Cerebellar cortex (tissue), 1 donor: ENCODE data around the gene TNIK.
A peak's percentile ranks its signal among the peaks of the same experiment; 100 is the strongest.

Source experiments
- DNase-seq: peaks from one replicate; pipeline ENCODE4 v3.0.0-alpha.2; 2015; ENCODE audit warnings: low spot score

Gene TNIK

DNA sequence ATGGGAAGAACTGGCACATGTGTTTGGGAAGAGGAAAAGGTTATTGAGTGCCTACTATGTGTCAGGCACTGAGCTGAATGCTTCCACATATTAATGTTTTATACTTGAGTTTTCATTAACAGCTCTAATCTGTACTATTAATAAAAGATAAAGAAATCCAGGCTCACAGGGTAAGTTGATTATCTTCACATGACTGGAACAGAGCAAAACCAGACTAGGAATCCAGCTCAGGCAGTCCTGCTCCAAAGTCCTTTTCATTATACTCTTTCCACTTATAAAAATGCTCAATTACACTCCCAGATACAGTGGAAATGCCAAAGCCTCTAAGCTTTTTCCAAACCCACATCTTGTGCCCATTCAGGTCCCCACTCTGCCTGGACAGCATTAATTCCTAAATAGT is 97.6 kb downstream of the TNIK start:
- DNase-seq, result no peak

DNA sequence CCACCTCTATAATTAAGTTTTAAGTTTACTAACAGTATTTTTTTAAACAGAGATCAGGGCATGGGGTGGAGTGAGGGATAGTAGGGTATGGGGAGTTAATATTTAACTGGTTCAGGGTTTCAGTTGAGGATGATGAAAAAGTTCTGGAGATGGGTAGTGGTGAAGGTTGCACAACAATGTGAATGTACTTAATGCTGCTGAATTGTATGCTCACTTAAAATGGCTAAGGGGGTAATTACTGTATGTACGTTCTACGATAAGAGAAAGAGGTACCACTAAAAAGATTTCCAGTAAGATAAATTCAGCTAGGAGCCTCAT is 101.4 kb downstream of the TNIK start:
- DNase-seq, result no peak

DNA sequence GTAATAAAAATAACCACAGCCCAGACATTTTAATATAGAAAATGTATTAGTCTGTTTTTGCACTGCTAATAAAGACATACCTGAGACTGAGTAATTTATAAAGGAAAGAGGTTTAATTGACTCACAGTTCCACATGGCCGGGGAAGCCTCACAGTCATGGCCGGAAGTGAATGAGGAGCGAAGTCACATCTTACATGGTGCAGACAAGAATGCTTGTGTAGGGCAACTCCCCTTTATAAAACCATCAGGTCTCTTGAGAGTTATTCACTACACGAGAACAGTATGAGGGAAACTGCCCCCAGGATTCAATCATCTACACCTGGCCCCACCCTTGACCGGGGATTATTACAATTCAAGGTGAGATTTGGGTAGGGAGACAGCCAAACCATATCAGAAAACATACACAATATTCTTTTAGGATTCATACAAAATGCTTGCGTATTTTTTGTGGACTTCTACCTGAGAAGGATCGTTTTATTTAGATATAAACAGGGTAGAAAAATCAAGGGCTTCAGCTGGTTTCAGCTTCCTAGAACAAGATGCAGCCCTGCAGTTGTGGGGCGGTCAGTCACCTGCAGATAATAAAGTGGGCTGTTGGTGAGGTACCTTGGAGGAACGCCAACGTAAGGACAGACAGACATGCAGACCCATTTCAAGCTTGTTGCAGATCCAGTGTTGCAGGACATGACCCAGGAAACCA is 101.9 kb downstream of the TNIK start:
- DNase-seq, result no peak

DNA sequence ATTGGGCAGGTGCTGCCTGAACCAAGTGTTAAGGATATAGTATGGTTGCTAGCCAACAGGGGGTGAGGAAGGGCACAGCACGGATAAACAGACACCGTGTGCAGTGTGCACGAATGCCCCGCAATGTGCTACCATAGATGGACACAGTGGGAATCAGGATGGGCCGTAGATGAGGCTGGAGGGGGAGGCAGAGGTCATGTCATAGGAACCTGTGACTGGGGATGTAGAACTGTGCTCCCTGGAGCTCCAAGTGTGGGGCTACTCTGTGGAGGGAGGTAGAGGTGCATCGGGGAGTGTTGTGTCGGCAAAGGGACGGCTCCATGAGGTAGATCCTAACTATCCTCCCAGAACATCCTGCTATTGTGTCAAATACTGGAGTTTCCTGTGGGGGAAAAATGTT is 102.5 kb downstream of the TNIK start:
- no peak for DNase-seq

DNA sequence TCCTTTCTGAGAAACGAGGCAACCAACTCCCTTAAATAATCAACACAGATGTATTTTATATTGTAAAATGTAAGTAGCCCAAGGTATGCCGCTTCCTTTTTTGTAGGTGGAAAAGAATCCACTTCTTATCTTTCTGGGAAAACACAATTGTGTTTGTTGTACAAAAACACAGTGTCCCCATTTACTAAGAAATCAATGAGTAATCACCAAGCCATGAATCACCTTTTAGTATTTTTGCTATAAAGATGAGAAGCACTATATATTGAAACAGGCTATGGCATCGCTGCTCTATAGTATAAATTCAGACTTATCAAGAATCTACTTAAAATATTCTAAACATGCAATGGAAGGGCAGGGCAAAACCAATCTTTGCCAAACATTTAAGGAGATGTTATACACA is 104.0 kb downstream of the TNIK start:
- DNase-seq, result no peak

DNA sequence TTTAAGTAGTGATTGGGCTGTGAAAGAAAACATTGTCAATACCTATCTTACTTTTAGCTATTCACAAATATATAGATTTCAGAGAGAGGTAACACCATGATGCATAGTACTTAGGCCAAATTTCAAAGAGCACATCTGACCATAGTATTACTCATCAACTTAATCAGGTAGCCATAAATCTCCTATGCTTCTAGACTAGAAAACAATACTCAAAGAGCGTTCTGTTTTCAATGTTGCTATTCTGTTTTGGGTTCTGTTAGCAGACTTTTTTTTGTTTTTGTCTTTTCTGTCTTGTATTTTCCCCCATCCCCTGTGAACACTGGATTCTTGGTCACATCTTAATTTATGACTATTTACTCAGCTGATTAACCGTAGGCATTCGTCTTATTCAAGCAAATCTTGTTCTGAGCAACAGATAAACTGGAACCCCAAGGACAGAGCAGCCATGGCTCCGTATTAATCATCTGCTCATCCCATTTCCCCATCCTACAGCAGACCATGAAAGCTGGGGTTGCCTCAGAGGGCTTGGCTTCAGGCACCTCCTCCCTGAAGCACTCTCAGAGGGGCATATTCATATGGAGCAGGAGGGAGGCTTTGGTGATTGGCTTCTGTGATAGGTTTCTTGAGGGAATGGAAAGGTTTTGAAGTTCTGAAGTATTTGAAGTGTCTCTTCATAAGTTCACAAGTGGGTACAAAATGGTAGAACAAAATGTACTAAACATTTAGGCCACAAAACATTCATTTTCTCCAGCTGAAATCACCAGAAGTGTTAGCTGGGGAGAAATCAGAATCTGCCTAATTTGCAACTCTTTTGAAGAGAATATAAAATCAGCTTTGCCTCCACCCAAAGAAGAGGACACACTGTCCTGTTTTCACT is 105.3 kb downstream of the TNIK start:
- DNase-seq, result no peak

DNA sequence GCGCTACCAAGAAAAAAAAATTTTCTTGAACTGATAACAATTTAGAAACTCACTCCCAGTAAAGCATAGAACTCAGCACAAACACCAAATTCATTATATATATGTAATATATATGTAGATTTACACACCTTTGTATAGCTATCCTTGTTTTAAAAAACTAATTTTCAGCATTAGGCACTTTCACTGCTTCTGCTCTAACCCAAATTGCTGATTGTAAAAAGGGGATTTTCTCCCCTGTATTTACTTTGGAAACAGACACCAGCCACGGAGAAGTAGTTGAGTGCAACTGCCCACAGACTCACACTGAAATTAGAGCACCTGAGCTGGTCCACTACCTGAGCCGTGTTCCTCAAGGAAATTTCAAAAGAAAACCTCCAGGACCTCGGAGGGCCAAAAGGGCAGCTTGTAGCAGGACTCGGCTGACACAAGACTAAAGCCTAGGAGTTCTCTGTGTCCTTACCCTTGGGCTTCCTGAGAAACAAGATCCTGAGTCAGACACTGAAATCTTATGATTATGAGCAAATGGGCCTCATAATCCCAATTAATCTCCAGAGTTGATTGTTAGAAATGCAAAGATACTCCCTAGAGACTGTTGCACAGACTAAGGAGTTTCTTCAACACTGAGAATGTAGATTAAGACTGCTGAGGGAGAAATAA is 106.0 kb downstream of the TNIK start:
- DNase-seq, result no peak

DNA sequence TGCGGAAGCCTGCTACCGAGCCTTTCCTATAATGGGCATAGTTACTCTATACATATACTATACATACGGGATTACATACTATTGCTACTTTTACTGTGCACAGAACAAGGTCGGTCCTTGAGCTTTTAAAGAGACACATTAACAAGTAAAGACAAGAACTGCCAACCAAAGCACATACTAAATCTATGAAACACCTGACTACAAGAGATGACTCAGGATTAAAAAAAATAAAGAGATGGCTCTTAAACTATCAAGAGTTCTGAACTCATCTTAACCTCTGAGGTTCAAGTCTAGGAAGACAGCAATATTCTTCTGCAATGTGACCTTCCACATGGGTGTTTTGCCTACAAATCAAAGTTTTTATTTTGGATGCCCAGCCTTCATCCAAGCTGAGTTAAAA is 106.8 kb downstream of the TNIK start:
- no peak for DNase-seq

DNA sequence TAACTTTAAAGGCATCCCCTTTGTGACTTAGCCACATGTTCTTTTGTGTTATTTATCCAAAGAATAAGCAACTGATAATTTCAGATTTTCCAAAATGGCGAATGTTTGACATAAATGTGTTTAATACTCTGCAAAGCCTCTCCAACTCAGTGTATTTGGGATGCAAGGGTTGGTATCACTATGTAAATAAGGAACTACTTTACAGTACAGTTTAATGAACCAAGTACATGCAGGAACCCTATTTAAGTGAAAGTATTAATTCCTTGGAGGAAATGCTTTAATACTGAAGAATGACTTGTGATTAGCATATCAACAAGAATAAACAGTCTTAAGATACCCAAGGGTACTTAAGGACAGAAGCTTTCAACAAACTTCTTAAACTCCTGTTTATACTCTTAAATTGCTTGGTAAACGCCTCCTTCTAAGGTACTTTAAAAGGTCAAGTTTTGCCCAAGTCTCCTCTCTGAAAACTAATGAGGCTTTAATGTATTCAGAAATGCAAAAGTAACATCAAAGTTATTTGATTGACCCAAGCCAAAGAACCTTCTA is 107.7 kb downstream of the TNIK start:
- no peak for DNase-seq

DNA sequence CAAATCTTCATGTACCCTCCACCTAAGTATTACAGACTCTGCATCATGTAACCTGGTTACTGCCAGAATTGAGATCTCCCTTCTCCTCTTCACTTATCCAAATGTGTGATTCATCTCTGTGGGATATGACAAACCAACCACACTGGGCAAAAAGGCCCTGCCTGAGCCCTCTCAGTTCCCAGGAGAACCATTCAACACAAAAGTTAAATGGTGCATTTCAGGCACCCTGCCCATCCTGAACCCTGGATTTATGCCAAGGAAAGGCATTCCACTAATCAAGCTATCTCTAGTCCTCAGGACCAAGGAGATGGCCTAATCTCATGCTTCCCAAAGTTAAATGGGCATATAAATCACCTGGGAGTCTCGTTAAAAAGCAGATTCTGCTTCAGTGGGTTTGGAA is 108.5 kb downstream of the TNIK start:
- DNase-seq, result no peak

DNA sequence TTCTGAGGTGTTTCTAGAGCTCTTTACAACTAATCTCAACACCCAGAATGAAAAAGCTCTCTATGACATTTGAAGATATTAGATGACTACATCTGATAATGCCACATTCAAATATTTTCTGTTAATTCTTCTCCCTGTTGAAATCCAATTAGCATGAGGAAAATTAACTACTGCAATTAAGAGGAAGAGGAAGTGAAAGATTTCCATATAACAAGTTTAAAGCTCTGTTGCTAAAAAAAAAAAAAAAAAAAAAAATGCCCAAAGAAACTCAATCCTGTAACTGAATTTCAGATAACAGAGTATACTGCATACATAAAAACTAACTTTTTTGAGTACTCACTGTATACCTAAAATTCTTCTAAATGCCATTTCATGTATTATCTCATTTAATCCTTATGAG is 109.8 kb downstream of the TNIK start:
- DNase-seq, result no peak

DNA sequence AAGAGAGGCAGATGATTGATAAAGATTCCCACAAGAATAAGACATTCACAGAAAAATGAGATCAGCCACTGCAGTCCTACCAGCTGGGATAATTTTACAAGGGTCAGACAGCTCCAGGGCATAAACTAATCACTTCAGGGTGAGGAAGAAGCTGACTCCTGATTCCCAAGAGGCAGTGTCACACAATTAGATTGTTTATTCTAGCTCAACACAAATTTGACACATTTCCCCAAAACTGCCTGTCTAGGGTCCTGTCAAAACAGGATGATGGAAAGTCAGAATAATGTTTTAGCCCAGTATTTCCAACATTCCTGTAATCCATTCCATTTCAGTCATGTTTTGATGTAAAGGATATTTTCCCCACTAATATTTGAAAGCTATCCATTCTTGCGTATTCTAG is 110.8 kb downstream of the TNIK start:
- DNase-seq, result no peak

DNA sequence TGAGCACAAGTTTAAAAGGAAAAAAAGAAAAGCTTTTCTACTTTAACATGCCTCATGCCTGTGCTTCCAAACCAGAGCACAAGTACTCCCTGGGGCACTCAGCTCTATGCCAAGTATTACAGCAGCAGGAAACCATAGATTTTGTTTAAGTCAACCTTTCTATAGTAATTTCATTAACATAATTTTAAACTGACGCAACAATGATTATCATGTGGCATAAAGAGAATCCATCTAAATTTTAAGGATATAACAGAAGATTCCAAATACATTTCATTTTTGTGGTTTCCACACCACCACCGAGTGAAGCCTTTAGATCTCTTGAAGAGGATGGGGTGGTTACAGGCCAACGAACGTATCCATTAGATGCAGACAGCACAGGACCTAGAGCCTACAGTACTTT is 112.1 kb downstream of the TNIK start:
- DNase-seq, result no peak

DNA sequence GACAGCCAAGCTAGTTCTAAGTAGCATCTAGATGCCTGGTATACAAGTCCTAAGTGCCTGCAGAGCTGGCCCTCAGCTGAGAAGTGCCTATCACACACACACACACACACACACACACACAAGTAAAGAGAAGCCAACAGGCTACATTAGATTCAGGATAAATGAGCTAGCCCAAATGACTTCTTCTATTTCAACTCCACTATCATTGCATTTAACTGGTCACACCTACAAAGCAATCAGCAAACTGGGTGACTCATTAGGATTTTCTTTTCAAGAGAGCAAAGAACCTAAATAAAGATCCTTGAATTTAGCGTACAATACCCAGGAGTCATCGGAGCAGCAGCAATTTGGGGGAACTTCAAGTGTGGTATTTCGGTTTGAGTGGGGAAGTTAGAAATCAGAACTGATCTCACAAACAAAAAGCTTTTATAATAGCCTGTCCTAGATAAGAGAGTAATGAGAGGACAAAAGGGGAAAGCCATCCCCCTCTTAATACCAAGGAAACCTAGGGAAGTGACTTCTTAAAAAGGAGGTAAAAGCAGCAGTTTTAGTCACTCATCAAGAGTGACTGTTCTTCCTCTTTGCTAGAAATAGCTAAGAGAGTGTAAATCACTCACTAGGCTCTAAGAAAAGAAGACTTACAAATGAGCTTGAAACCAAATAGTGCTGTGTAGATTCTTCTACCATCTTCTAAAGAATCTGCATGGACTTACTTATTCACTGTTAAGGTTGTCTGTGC is 112.7 kb downstream of the TNIK start:
- DNase-seq, result no peak

DNA sequence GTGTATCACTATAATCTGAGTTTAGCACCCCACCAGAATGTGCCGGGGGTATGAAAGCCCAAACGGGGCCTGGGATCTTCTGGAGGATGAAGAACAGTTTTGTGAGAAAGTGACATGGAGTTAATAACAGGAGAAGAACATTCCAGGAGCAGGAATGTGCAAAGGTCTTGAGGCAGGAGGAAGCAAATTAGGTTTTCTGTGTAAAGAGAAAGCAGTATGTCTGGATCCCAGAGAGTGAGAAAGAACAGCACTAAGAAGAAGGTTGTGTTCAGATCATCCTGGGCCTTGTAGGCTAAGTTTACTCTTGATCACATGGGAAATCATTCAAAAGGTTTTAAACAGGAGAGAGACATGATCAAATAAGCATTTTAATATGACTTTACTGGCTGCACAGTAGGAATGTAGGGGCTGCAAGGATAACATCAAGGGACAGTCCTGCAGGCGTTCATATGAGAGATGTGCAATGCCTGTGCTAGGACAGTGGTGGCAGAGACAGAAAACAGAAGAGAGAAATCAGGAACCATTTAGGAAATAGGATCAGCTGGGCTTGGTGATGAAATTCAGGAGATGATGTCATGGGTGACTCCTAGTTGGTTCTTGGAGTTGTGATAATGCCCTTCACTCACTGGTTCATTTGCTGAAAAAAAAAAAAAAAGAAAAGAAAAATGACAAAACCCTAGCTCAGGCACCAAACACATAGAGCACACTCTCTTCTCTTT is 113.5 kb downstream of the TNIK start:
- DNase-seq, result no peak

DNA sequence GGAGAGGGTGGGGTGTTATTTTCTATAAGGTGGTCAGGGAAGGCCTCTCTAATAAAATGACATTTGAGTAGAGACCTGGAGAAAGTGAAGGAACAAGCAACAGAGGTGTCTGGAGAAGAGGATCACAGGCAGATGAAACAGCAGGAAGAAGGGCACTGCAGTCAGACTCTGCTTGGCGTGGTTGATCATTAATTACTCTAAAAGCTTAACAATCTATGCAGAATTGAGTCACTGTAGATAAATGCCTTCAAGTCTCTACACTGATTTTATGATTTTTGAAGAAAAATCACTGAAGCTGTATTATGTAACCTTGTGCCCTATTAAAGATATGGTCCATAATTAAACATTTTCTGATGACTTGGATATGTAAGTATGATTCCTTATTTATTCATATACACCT is 114.2 kb downstream of the TNIK start:
- DNase-seq, result no peak

DNA sequence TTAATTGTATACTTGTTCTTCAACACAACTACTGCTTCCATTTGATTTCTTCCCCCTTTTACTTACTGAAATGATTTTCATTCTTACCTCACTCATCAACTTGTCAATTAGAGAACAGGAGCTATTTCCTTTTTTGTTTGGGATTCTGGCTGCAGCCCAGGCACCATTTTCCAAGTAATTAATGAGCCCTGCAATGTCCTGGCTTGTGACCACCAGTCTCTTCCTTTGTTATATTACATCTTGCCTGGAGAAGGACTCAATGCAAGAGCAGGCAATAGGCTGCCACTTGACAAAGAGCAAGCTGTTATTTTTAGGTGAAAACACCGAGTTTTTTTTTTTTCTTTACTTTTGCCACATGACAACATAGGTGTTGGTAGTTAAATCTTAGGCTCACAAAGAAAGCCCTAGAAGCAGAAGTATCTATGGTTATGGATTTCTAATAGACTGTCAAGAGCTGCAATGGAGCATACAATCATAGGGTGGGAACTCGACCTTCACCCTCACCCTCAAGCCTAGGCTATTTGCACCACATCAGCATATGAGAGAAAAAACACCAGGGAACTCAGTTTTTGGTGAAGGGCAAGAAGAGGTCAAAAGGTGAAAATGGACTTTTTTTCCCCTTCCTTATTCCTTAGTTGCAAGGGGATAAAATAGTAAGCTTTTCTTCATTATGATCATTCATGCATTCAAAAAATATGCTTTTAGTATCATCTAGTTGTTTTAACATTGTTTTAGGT is 114.9 kb downstream of the TNIK start:
- DNase-seq, result peak; percentile 66

DNA sequence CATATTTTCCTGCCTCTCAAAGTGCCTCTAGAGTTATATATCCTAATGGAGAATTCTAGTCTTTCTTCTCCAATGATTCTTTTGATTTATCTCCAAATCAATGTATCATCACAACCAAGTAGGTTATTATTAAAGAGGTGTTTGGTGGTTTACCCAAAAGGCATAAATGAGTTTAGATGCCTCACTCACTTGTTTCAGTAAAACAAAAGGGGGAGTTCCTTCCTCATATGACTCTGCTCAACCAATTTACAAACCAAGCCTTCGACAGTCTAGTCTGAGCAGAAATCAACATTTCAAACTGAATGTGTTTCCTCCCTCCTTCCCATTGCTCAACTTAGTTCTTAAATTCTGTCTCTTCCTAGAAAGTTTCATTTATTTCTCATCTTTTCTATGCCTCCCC is 116.5 kb downstream of the TNIK start:
- no peak for DNase-seq

DNA sequence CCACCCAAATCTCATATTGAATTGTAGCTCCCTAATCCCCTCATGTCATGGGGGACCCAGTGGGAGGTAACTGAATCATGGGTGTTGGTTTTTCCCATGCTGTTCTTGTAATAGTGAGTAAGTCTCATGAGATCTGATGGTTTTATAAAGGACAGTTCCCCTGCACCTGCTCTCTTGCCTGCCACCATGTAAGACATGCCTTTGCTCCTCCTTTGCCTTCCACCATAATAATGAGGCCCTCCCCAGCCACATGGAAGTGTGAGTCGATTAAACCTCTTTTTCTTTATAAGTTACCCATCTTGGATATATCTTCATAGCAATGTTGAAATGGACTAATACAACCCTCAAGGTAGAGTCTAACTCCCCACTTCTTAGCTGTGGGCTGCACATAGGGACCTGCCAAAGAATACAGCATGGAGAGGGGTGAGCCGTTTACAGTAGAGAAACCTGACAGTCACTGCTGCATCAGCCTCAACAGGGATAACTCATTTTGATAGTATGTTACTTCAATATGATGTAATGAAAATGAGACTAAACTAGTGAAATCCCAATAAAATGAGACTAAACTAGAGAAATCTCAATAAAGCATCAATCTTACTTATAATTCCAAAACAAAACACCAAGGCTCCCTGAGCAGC is 117.3 kb downstream of the TNIK start:
- no peak for DNase-seq

DNA sequence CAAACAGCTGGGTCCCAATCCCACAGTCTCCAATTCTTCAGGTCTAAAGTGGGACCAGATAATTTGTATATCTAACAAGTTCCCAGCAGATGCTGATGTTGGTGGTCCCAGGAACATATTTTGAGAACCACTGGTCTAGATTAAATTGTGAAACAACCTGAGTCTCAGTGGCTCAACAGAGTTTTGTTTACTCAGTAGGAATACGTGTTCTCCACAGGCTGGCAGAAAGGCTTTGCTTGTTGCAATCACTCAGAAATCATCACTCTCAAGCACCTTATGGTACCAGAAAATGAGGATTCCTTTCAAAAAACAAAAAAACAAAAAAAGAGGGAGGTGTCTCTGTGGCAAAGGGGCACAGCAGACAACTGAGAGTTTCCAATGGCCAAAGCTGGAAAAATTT is 118.0 kb downstream of the TNIK start:
- DNase-seq, result no peak
